22Rv1 (cell line): ENCODE data around the gene LRPAP1.

ENCODE experiments used
- CTCF ChIP-seq: fragments of 450-650 bp; IDR thresholded peaks from 2 replicates; pipeline ENCODE4 v1.5.1; 2017; ENCODE audit warnings: mild to moderate bottlenecking
- ZFX ChIP-seq: fragments of 450-650 bp; IDR thresholded peaks from 2 replicates; pipeline ENCODE4 v1.6.1; 2017; ENCODE audit warnings: antibody characterized with exemption, borderline replicate concordance

- TF ChIP-seq ZFX = no peak
- no peak for TF ChIP-seq CTCF
Measured at GRCh38 chr4:3524920-3525319, 7.3 kb downstream of the LRPAP1 start.
